Right lung (tissue), 5 donors: ENCODE results near the gene M1AP. TPM values are rescaled to one million over a fixed set of nuclear protein-coding genes. Genes with fewer than 3 reads are reported as not detected.

Experiments
- polyA plus RNA-seq, 5 donors: library from polyadenylated mRNA; unstranded; fragments of 120-200 nt; gene quantifications; one replicate each; pipeline versions ENCODE4 v1.2.1 to v1.2.3, GENCODE V29; 2013; ENCODE audit warnings: inconsistent platforms in 1 of 5, low replicate concordance in 1 of 5; ENCODE audit not compliant: insufficient read length in 5 of 5, insufficient read depth in 1 of 5

Gene M1AP
- polyA plus RNA-seq, 5 donors, result 0.22 to 0.48 (median 0.32) TPM

Other genes with a start within 250 kb of the M1AP start
- gene C2orf81, start 226.7 kb downstream of the M1AP start, polyA plus RNA-seq, result 1 to 10 TPM; 3.0 to 7.8 (median 6.0) TPM
- 10 to 100 TPM; 28.5 to 40.4 (median 36.6) TPM for gene WDR54, start 226.6 kb downstream of the M1AP start, polyA plus RNA-seq
- 10 to 100 TPM; 43.1 to 61.5 (median 54.6) TPM for gene RTKN, start 206.4 kb downstream of the M1AP start, polyA plus RNA-seq
- 10 to 100 TPM; 21.4 to 37.0 (median 30.1) TPM for gene INO80B, start 193.2 kb downstream of the M1AP start, polyA plus RNA-seq
- gene WBP1, start 189.9 kb downstream of the M1AP start, polyA plus RNA-seq, result 100 to 1,000 TPM in 4 of 5 donors, 10 to 100 TPM in 1; 95.7 to 134 (median 113) TPM
- gene MOGS, start 182.9 kb downstream of the M1AP start, polyA plus RNA-seq, result 10 to 100 TPM; 34.4 to 51.8 (median 45.7) TPM
- gene MRPL53, start 175.7 kb downstream of the M1AP start, polyA plus RNA-seq, result 10 to 100 TPM; 37.7 to 68.9 (median 40.5) TPM
- gene CCDC142, start 165.3 kb downstream of the M1AP start, polyA plus RNA-seq, result 10 to 100 TPM; 13.0 to 18.1 (median 16.4) TPM
- gene TTC31, start 165.2 kb downstream of the M1AP start, polyA plus RNA-seq, result 10 to 100 TPM; 32.8 to 38.1 (median 35.6) TPM
- gene LBX2, start 148.7 kb downstream of the M1AP start, polyA plus RNA-seq, result under 1 TPM; 0.22 to 0.94 (median 0.49) TPM
- gene PCGF1, start 140.6 kb downstream of the M1AP start, polyA plus RNA-seq, result 10 to 100 TPM; 20.6 to 28.2 (median 26.1) TPM
- under 1 TPM in 3 of 5 donors, not detected in 2; 0.06 to 0.14 (median 0.07) TPM for gene TLX2, start 133.9 kb downstream of the M1AP start, polyA plus RNA-seq
- gene DQX1, start 122.1 kb downstream of the M1AP start, polyA plus RNA-seq, result 1 to 10 TPM in 1 of 5 donors, under 1 TPM in 4; 0.17 to 1.1 (median 0.26) TPM
- 100 to 1,000 TPM in 2 of 5 donors, 10 to 100 TPM in 3; 82.8 to 108 (median 98.9) TPM for gene AUP1, start 118.6 kb downstream of the M1AP start, polyA plus RNA-seq
- 10 to 100 TPM; 30.2 to 37.6 (median 36.6) TPM for gene HTRA2, start 118.4 kb downstream of the M1AP start, polyA plus RNA-seq
- 1 to 10 TPM; 7.9 to 9.9 (median 9.6) TPM for gene LOXL3, start 94.4 kb downstream of the M1AP start, polyA plus RNA-seq
- 10 to 100 TPM in 2 of 5 donors, 1 to 10 TPM in 3; 7.7 to 11.8 (median 9.7) TPM for gene DOK1, start 93.6 kb downstream of the M1AP start, polyA plus RNA-seq
- 1 to 10 TPM; 5.7 to 7.2 (median 6.7) TPM for gene SEMA4F, start 5.9 kb upstream of the M1AP start, polyA plus RNA-seq
- 1 to 10 TPM; 2.1 to 4.7 (median 4.3) TPM for gene HK2, start 185.8 kb upstream of the M1AP start, polyA plus RNA-seq